GM21717 (cell line): ENCODE data around the gene IDH1.
"Not testable (repeated sequence)": the region's sequence is repeated elsewhere in the genome, so short reads cannot be mapped to it uniquely, and the experiment has no call there.

Source experiments
- ATAC-seq: cut with Tn5 transposase; IDR thresholded peaks from one replicate; pipeline ENCODE4 v1.9.1; 2021; ENCODE audit warnings: mild to moderate bottlenecking, moderate library complexity; ENCODE audit not compliant: unreplicated experiment

The IDH1 gene

GRCh38 chr2:208222351-208222750 lies 32.5 kb downstream of the IDH1 start:
- ATAC-seq: no peak

- not testable (repeated sequence) for ATAC-seq
Observed at GRCh38 chr2:208221873-208222272, 33.0 kb downstream of the IDH1 start.

GRCh38 chr2:208210688-208211451 lies 44.0 kb downstream of the IDH1 start:
- ATAC-seq: no peak

- ATAC-seq: no peak
Observed at GRCh38 chr2:208208335-208209085, 46.4 kb downstream of the IDH1 start.

- no peak for ATAC-seq
Observed at GRCh38 chr2:208207769-208208168, 47.1 kb downstream of the IDH1 start.

- no peak for ATAC-seq
Observed at GRCh38 chr2:208204166-208204565, 50.7 kb downstream of the IDH1 start.

- ATAC-seq: no peak
Observed at GRCh38 chr2:208195531-208195930, 59.3 kb downstream of the IDH1 start.

GRCh38 chr2:208192611-208193236 lies 62.1 kb downstream of the IDH1 start:
- no peak for ATAC-seq

- no peak for ATAC-seq
Observed at GRCh38 chr2:208189810-208190503, 64.9 kb downstream of the IDH1 start, which contains the start of gene C2orf80. Gene C2orf80 (minus strand): TSS chr2:208190030. CDS start chr2:208186986, 3,044 bp downstream.

GRCh38 chr2:208189069-208189809 lies 65.6 kb downstream of the IDH1 start:
- no peak for ATAC-seq

- ATAC-seq: no peak
Observed at GRCh38 chr2:208186893-208187292, 68.0 kb downstream of the IDH1 start.

GRCh38 chr2:208186465-208186864 lies 68.4 kb downstream of the IDH1 start:
- ATAC-seq: no peak
